Stimulated activated CD8-positive, alpha-beta memory T cell treated with anti-CD3 and anti-CD28 coated beads, Interleukin-7, amount 100 ng/mL, for 48 hours (primary cell): Measurements from ENCODE around the gene RAB19.
A peak's percentile ranks its signal among the peaks of the same experiment; 100 is the strongest.

Experiments
- DNase-seq, 2 donors: peaks; one replicate each; pipeline ENCODE4 v3.0.0-alpha.2; 2020; ENCODE audit warnings: low read depth in 1 of 2; ENCODE audit errors: extremely low read depth in 1 of 2

Gene RAB19

GRCh38 chr7:140453273-140453672, 49.4 kb downstream of the RAB19 start:
- no peak for DNase-seq

- peak in 1 of 2 donors; percentile 32 for DNase-seq
Measured at GRCh38 chr7:140453785-140454656, 50.2 kb downstream of the RAB19 start.

GRCh38 chr7:140454657-140455015, 50.8 kb downstream of the RAB19 start:
- no peak for DNase-seq

GRCh38 chr7:140455743-140456142, 51.9 kb downstream of the RAB19 start:
- no peak for DNase-seq

- no peak for DNase-seq
Measured at GRCh38 chr7:140456551-140457051, 52.7 kb downstream of the RAB19 start.

- no peak for DNase-seq
Measured at GRCh38 chr7:140458201-140458600, 54.3 kb downstream of the RAB19 start.

GRCh38 chr7:140458916-140459315, 55.1 kb downstream of the RAB19 start:
- DNase-seq, result no peak

GRCh38 chr7:140463111-140463510, 59.3 kb downstream of the RAB19 start:
- no peak for DNase-seq

- DNase-seq, result no peak
Measured at GRCh38 chr7:140475747-140476333, 72.0 kb downstream of the RAB19 start.

- DNase-seq, result no peak
Measured at GRCh38 chr7:140476698-140477261, 72.9 kb downstream of the RAB19 start.
